NB4 (cell line): Measurements from ENCODE around the gene UBQLN1.

ENCODE experiments used
- POLR2A ChIP-seq: IDR thresholded peaks from 2 replicates; pipeline ENCODE4 v1.6.1; 2011; ENCODE audit warnings: mild to moderate bottlenecking; ENCODE audit not compliant: insufficient read length; ENCODE audit errors: extremely low read depth
- TF ChIP-seq, protein P1 (sequence below): IDR thresholded peaks from one replicate; pipeline ENCODE4 v1.5.1; 2012; ENCODE audit warnings: low read depth, low read length

DNA sequence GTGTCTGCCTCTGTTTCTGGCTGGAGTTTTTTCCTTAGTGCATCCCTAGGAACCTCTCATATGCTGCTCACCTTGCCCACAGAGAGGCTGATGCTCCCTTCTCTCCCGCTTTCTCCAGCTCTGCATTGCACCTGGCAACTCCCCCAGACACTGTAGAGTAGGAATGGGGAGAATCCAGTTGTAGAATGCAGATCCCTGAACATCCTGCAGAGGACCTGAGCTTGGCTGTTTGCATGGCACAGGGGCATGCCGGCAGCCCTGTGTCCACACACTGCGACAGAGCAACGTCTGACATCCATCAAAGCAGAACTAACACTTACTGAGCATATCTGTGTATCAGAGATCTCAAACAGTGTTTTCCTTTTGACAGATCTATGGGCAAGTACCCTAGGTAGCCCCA lies 65.0 kb downstream of the UBQLN1 start:
- TF ChIP-seq, protein P1, sequence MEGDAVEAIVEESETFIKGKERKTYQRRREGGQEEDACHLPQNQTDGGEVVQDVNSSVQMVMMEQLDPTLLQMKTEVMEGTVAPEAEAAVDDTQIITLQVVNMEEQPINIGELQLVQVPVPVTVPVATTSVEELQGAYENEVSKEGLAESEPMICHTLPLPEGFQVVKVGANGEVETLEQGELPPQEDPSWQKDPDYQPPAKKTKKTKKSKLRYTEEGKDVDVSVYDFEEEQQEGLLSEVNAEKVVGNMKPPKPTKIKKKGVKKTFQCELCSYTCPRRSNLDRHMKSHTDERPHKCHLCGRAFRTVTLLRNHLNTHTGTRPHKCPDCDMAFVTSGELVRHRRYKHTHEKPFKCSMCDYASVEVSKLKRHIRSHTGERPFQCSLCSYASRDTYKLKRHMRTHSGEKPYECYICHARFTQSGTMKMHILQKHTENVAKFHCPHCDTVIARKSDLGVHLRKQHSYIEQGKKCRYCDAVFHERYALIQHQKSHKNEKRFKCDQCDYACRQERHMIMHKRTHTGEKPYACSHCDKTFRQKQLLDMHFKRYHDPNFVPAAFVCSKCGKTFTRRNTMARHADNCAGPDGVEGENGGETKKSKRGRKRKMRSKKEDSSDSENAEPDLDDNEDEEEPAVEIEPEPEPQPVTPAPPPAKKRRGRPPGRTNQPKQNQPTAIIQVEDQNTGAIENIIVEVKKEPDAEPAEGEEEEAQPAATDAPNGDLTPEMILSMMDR: no peak
- no peak for TF ChIP-seq POLR2A
